NB4 (cell line): Measurements from ENCODE around the gene FER1L5.

Experiments
- POLR2A ChIP-seq: IDR thresholded peaks from 2 replicates; pipeline ENCODE4 v1.6.1; 2011; ENCODE audit warnings: mild to moderate bottlenecking; ENCODE audit not compliant: insufficient read length; ENCODE audit errors: extremely low read depth
- TF ChIP-seq, protein P1 (sequence below): IDR thresholded peaks from one replicate; pipeline ENCODE4 v1.5.1; 2012; ENCODE audit warnings: low read depth, low read length

DNA sequence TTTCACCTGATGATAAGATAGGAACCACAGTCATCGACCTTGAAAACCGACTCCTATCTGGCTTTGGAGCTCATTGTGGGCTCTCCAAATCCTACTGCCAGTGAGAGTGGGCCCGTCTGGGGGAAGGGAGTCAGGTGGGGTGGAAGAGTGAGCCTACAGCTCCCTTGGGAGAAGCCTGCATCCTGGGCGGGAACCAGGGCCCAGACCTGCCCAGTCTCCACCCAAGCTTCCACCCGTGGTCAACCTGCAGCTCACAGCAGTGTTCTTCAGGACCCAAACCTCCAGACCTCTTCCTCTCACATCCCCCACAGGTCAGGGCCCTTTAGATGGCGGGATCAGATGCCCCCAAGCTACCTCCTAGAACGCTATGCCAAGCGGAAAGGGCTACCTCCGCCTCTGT lies 57.1 kb downstream of the FER1L5 start:
- TF ChIP-seq, protein P1, sequence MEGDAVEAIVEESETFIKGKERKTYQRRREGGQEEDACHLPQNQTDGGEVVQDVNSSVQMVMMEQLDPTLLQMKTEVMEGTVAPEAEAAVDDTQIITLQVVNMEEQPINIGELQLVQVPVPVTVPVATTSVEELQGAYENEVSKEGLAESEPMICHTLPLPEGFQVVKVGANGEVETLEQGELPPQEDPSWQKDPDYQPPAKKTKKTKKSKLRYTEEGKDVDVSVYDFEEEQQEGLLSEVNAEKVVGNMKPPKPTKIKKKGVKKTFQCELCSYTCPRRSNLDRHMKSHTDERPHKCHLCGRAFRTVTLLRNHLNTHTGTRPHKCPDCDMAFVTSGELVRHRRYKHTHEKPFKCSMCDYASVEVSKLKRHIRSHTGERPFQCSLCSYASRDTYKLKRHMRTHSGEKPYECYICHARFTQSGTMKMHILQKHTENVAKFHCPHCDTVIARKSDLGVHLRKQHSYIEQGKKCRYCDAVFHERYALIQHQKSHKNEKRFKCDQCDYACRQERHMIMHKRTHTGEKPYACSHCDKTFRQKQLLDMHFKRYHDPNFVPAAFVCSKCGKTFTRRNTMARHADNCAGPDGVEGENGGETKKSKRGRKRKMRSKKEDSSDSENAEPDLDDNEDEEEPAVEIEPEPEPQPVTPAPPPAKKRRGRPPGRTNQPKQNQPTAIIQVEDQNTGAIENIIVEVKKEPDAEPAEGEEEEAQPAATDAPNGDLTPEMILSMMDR, result no peak
- TF ChIP-seq POLR2A, result no peak
